Measurements from ENCODE around the gene SYAP1.

DNA sequence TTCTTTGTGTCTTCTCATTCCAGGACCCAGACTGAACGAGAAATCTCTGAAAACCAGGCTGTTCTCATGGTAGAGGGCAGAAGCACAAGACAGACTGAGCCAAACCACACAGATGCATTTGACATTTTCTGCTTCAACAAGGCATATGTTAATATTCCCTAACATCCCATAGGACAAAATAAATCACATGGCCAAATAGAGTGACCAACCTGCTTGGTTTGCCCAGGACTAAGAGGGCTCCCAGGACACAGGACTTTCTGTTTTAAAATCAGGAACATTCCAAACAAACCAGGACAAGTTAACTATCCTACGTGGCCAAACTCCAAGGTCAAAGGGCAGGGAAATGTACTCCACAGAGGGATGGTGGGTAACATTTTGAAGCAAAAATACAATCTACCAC is 18.7 kb upstream of the SYAP1 start:
- TF ChIP-seq EP300 (IDR thresholded peaks at IDR 0.05), result no peak
- no peak for TF ChIP-seq POLR2A (IDR thresholded peaks at IDR 0.05)
